ENCODE results near the gene ANKH.
"Not testable (repeated sequence)": the region's sequence is repeated elsewhere in the genome, so short reads cannot be mapped to it uniquely, and the experiment has no call there.

ANKH gene

DNA sequence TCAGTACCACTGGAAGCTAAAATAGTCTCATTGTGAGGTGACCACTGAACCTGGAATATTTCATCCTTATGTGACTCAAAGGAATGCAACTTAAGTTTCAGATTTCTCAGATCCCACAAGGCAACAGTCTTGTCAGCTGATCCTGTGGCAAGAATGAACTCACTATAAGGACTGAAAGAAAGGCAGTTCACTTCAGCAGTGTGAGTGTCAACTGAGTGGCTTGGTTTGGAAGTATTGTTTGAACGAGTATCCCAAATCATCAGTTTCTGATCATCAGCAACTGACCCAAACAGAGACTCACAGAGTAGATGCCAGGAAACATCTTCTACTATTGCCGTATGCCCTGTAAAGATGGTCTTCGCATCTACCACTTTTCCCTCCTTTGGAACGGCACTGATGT, 74.2 kb downstream of the ANKH start:
- DNase-seq (ENCODE audit: low read depth in 2 of 3, low spot score in 1 of 3) = not testable (repeated sequence)

DNA sequence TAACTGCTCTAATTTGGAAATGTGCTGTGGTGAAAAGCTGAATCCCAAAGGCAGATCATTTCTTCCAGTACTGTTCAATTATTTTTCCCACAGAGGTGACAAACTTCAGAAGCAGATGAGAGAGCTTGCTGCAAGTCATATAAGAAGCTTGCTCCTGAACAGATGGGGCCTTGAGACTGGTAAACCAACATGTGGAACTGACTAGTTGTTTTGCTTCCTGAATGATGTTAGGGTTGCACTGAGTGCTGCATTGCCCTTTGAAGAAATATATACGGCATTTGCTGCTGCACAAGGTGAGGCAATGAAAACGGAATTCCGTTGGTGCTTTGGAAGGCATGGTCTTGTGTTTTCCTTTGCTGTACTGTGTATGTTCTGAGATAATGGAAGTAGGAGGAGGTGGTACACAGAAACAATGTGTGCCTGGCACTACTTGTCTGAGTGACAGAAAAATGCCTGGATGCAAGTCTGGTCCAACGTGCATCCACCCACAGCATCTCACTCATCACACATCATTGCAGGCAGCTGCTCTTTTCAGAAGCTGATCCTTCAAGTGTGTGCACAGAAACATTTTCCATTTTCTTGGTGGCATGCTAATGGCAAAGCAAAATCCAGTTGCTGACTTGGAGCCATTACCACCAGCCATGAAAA, 76.9 kb downstream of the ANKH start:
- DNase-seq (ENCODE audit: low read depth in 2 of 3, low spot score in 1 of 3) = no peak

DNA sequence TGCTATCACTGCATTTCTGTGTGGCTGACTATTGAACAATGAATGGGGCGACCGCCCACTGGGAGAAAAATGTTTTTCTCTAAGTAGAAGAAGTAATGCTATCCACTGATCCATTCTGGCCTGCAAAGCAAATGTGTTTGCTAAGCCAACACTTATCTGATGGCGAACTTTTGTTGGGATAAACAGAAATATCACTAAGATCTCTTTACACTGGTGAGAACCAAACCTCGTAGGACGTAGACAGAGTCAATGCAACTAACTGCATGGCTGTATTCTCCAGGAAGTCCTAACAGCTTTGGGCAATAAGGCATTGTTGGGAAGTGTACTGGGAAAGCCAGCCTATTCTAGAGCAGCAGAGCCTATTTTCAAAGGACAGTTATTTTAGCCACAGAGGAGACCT, 77.7 kb downstream of the ANKH start:
- no peak for DNase-seq (ENCODE audit: low read depth in 2 of 3, low spot score in 1 of 3)

- DNase-seq (ENCODE audit: low read depth in 2 of 3, low spot score in 1 of 3) = no peak
Observed at GRCh38 chr5:14790911-14791310, 80.7 kb downstream of the ANKH start.

- DNase-seq (ENCODE audit: low read depth in 2 of 3, low spot score in 1 of 3) = no peak
Observed at GRCh38 chr5:14790220-14790619, 81.4 kb downstream of the ANKH start.

- DNase-seq (ENCODE audit: low read depth in 2 of 3, low spot score in 1 of 3) = no peak
Observed at GRCh38 chr5:14787801-14788579, 83.6 kb downstream of the ANKH start.

- no peak for DNase-seq (ENCODE audit: low read depth in 2 of 3, low spot score in 1 of 3)
Observed at GRCh38 chr5:14783691-14784090, 87.9 kb downstream of the ANKH start.

- no peak for DNase-seq (ENCODE audit: low read depth in 2 of 3, low spot score in 1 of 3)
Observed at GRCh38 chr5:14782591-14782990, 89.0 kb downstream of the ANKH start.

DNA sequence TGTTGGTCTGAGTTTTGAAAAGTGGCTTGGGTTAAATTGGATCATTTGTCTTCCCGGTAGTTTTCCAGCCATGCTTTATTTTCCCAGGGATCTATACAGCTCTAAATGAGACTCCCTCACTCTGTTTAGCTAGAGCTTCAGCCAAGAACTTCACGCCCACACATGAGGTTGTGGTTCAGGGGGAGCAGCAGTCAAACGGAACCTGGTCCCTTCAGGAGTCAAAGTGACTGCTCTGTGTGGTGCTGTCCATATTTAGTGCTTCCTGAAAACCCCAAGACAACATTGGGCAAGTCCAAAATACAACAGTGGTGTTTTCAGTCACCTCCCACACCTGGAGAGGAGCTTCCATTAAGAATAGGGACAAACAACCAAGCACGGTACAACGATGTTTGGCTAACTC, 90.5 kb downstream of the ANKH start:
- no peak for DNase-seq (ENCODE audit: low read depth in 2 of 3, low spot score in 1 of 3)

GRCh38 chr5:14779975-14780374, 91.6 kb downstream of the ANKH start:
- no peak for DNase-seq (ENCODE audit: low read depth in 2 of 3, low spot score in 1 of 3)

DNA sequence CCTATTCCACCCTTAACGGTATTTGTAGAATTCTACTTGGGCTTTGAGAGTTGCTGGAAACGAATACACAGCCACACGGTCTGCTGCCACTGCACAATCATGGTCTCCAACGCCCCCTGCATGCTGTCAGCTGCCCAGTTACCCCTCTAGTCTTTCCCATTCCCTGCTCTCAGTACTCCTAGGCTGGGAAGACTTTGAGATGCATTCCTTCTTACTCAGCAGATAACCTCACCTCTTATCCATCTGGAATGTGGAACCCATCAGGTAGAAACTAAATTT, 92.8 kb downstream of the ANKH start:
- no peak for DNase-seq (ENCODE audit: low read depth in 2 of 3, low spot score in 1 of 3)

DNA sequence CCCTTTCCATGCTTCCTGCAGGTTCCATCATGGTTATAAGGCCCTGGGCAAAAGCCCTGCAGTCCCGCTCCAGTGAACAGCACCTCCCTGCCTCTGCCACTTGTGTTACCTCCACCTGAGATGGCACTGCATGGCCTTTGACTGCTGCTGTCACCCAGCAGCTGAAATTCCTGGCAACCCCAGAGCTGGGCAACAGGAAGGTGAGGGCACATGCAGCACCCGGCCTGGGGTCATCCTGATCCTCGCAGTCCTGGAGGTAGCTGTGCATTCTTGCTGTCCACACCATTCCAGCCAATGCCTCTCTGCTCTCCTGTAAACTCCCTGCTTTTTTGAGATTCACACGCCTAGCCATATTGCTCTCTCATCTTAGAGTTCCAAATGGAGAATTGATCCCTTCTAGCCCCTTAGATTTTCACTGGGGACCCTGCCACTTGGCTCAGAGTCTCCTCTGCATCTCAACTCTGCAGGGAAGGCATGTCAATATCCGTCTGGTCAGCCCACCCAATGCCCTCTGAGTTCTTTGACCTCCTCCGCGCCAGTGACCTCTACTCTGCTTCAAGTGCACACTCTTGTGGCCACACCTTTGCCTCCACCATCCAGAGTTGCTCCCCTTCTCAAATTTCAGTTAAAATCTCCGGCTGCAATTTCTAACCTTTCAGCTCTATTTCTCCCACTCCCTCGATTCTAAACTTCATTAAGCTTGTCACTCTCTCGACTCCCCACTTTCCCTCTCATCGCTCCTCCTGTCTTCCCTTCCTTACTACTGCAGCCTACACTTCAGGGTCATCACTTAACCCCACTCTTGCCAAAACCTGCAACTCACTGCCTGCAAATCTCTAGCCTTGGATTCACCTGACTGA, 93.4 kb downstream of the ANKH start:
- DNase-seq (ENCODE audit: low read depth in 2 of 3, low spot score in 1 of 3) = no peak

- no peak for DNase-seq (ENCODE audit: low read depth in 2 of 3, low spot score in 1 of 3)
Observed at GRCh38 chr5:14777187-14777586, 94.4 kb downstream of the ANKH start.

- DNase-seq (ENCODE audit: low read depth in 2 of 3, low spot score in 1 of 3) = no peak
Observed at GRCh38 chr5:14776602-14777001, 95.0 kb downstream of the ANKH start.

DNA sequence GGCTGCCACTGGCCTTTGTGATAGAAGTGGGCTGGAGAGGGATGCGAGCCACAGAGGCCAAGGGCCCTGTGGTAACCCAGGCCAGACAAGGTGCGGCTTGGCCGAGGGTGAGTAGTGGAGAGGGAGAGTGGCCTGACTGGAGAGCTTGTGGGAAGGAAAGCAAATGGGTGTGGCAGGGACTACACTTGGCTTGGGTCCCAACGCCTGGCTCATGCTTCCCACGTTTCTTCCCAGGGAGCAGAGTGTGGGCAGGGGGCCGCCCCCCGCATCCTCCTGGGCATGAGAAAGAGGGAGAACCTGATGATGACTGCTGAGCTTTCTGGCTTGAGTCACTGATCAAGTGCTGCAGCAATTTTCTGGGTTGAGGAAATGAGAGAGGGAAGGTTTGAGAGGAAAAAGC, 95.7 kb downstream of the ANKH start:
- DNase-seq (ENCODE audit: low read depth in 2 of 3, low spot score in 1 of 3) = no peak

DNA sequence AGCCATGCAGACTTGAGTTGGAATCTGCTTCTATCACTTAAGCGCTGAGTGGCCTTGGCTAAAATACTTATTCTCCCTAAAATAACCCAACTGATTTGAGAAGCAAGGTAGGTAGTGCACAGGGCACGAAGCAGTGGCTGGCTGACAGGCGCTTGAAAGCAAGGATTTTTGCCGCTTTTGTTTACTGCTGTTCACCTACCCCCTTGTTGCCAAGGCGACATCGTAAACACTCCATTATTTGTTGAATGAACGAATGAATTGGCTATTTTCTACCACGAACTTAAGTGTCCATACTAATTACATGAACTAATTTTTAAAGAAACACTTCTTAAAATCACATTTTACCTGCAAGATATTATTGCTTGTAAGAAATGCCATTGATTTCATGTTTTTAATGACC, 98.0 kb downstream of the ANKH start:
- no peak for DNase-seq (ENCODE audit: low read depth in 2 of 3, low spot score in 1 of 3)

DNA sequence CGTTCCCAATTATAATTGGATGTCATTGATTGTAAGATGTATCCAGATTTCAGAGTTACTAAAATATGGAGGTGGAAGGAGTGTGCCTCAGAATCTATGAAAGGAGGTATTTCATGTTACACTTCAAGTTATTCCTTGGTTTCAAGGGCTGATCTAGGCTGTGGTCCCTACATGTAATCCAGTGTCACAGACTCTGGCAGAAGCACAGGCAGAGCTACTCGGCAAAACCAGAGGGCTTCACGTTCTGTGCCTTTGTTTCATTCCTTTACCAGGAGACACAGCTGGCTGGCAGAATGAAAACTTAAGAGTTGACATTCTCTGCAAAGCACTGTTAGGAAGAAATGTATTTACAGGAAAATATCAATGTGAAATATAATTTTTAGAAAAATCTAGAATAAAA, 99.6 kb downstream of the ANKH start:
- no peak for DNase-seq (ENCODE audit: low read depth in 2 of 3, low spot score in 1 of 3)

- DNase-seq (ENCODE audit: low read depth in 2 of 3, low spot score in 1 of 3) = no peak
Observed at GRCh38 chr5:14771189-14771588, 100.4 kb downstream of the ANKH start.

DNA sequence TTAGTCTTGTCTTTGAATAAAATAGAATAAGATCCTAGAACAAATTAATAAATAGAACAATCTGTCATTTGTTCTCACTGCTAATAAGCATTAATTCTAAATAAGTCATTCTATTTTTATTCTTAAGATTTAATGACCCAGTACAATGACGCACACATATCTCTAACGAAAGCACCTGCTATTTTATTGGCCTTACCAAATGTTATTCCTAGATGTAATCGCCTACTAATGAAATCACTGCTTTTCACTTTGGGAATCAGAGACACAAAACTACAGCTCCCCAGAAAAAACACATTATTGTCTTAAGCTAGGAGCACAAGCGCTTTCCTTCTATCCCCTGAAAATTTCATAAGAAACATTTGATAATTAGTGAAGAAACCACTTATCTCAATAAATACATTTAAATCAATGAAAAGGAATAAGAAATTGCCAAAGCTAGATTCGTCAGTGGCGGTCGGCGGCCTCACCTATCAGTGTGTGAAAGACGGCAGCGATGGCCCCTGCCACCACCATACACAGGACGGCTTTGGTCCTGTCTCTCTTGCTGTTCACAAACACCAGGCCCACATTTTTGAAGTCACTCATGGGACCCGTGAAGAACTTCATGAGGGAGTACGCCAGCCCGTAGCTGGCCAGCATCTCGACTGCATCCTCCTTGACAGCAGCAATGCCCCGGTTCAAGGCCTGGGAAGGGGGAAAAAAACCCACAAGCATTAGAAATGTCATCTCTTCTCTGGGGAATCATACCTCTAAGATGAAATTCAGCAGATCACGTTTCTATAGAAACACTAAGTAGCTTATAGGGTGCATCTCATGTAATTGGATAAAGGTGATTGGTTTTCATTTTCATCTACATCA, 102.8 kb downstream of the ANKH start:
- DNase-seq (ENCODE audit: low read depth in 2 of 3, low spot score in 1 of 3) = no peak

DNA sequence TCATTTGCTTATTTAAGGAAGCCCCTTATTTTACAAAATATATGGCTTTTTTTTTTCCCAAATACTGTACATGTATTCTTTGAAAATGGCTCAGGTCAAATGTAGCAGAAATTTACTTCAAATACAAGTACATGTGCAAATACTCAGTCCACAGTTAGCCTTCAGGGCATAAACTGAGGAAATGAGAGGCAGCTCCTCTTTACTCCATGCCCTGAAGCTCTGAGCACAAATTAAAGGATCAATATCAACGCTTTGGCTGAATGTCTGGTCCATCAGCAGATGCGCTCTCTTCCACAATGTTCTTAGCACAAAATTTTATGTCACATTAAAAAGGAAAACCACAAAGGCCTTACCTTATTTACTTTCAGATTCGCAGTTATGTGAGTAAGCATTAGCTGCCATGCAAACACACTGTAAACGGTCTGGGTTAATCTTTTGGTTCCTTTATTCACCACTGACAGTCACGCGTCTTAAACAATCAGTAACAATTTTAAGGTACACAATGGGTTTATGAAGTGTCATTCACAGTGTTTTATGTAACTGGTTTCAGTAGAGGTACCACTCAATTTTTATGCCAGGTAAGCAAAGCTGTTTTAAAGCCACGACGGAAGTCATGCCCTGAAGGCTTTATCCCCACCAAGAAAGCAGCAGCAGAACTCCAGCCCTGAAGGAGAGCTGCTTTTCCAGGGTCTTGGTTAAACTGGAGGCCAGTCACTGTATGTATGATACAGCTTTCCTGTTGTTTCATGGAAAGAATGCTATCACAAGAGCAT, 103.7 kb downstream of the ANKH start:
- DNase-seq (ENCODE audit: low read depth in 2 of 3, low spot score in 1 of 3) = no peak

GRCh38 chr5:14767053-14767452, 104.5 kb downstream of the ANKH start:
- DNase-seq (ENCODE audit: low read depth in 2 of 3, low spot score in 1 of 3) = no peak

All from stimulated activated CD4-positive, alpha-beta T cell treated with anti-CD3 and anti-CD28 coated beads, Interleukin-12 subunit alpha, Interleukin-12 subunit beta, amount 100 ng/mL, for 48 hours (primary cell).